ENCODE measurements around the gene DNAH2.

DNAH2 gene

GRCh38 chr17:7703584-7704479, 13.7 kb upstream of the DNAH2 start:
- peaks cover 0 to 69% of the 10 kb centered on the region in 2 donors for H3K27me3 ChIP-seq
- no peak for DNase-seq
- no peak overlapping the region for H3K27ac ChIP-seq
- intact Hi-C loops (cut with DNase I; ENCODE audit: low total_unique reads), result no loop called here
- peaks cover 19 to 29% (median 28%) of the 10 kb centered on the region in 3 donors for H3K36me3 ChIP-seq
- H3K9me3 ChIP-seq, result no peaks in the 10 kb centered on the region
- peaks cover 0 to 18% (median 14%) of the 10 kb centered on the region in 4 donors for H3K4me1 ChIP-seq
- H3K4me3 ChIP-seq, result no peak overlapping the region
- TF ChIP-seq CTCF (IDR thresholded peaks at IDR 0.05), result no peak

GRCh38 chr17:7704601-7705268, 12.8 kb upstream of the DNAH2 start, which contains the start of gene EFNB3:
TSS of gene EFNB3 (plus strand) at chr17:7705202. CDS start at chr17:7705599, 397 bp downstream.
- no peak for TF ChIP-seq CTCF (IDR thresholded peaks at IDR 0.05)
- peaks cover 19 to 29% (median 28%) of the 10 kb centered on the region in 3 donors for H3K36me3 ChIP-seq
- H3K4me1 ChIP-seq, result peaks cover 0 to 18% (median 14%) of the 10 kb centered on the region in 4 donors
- DNase-seq, result no peak
- H3K27me3 ChIP-seq, result peaks cover 0 to 78% of the 10 kb centered on the region in 2 donors
- no peaks in the 10 kb centered on the region for H3K9me3 ChIP-seq
- peak within 1 kb of the TSS; percentile 3 to 36 for H3K4me3 ChIP-seq
- intact Hi-C loops (cut with DNase I; ENCODE audit: low total_unique reads), result no loop called here
- H3K27ac ChIP-seq, result no peak within 1 kb of the TSS

- no peak for TF ChIP-seq CTCF (IDR thresholded peaks at IDR 0.05)
- Histone ChIP-seq H3K36me3 (peaks cover 19 to 26% (median 25%) of the 10 kb centered on the region in 3 donors), H3K27me3 (peaks cover 0 to 86% of the 10 kb centered on the region in 2 donors), H3K4me1 (peaks cover 0 to 18% (median 14%) of the 10 kb centered on the region in 4 donors), H3K4me3 (peak overlapping the region; percentile 3 to 36), H3K27ac (no peak overlapping the region), H3K9me3 (no peaks in the 10 kb centered on the region)
- no peak for DNase-seq
- intact Hi-C loops (cut with DNase I; ENCODE audit: low total_unique reads), result no loop called here
Observed at GRCh38 chr17:7705269-7706255, 12.0 kb upstream of the DNAH2 start.

- Histone ChIP-seq H3K36me3 (peaks cover 7 to 14% (median 13%) of the 10 kb centered on the region in 3 donors), H3K9me3 (no peaks in the 10 kb centered on the region), H3K4me1 (peaks cover 0 to 18% (median 14%) of the 10 kb centered on the region in 4 donors), H3K4me3 (no peak overlapping the region), H3K27ac (no peak overlapping the region), H3K27me3 (peaks cover 0 to 99% of the 10 kb centered on the region in 2 donors)
- DNase-seq, result no peak
- no peak for TF ChIP-seq CTCF (IDR thresholded peaks at IDR 0.05)
- intact Hi-C loops (cut with DNase I; ENCODE audit: low total_unique reads), result no loop called here
Observed at GRCh38 chr17:7706631-7707354, 10.8 kb upstream of the DNAH2 start.

Measured in tibial artery (tissue), 4 donors.